SH-SY5Y (cell line): Measurements from ENCODE around the gene EXD1.

Experiments used
- GATA2 ChIP-seq: IDR thresholded peaks from 2 replicates; pipeline ENCODE4 v1.6.1; 2011; ENCODE audit warnings: mild to moderate bottlenecking, low read depth, low read length
- GATA3 ChIP-seq: IDR thresholded peaks from 2 replicates; pipeline ENCODE4 v1.6.1; 2011; ENCODE audit warnings: low read depth, mild to moderate bottlenecking, low read length, moderate library complexity

DNA sequence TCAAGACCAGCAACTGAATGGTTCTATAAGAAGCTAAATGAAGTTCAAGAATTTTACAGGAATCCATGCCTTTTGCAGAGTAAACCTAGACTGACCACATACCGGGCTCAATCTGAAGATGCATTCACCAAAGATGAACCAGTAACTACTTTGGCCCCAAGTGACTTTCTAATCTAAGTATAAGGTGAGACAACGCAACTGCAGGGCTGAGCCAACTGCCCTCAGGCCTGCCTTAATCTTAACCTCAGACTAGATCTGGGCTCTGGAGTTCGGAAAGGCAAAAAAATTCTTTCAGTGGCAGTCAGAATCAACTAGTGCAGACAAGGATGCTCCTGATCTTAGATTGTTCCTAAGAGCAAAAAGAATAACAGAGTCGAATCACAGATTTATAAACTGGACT, 48.3 kb downstream of the EXD1 start:
- TF ChIP-seq GATA2 (no peak), GATA3 (no peak)
